Measurements from ENCODE around the gene EXOC3L4. TPM values are rescaled to one million over a fixed set of nuclear protein-coding genes. Genes with fewer than 3 reads are reported as not detected.

Gene EXOC3L4
- total and polyA plus RNA-seq, 4 donors = 0.45 to 0.52 (median 0.50) TPM; not detected in 1

DNA sequence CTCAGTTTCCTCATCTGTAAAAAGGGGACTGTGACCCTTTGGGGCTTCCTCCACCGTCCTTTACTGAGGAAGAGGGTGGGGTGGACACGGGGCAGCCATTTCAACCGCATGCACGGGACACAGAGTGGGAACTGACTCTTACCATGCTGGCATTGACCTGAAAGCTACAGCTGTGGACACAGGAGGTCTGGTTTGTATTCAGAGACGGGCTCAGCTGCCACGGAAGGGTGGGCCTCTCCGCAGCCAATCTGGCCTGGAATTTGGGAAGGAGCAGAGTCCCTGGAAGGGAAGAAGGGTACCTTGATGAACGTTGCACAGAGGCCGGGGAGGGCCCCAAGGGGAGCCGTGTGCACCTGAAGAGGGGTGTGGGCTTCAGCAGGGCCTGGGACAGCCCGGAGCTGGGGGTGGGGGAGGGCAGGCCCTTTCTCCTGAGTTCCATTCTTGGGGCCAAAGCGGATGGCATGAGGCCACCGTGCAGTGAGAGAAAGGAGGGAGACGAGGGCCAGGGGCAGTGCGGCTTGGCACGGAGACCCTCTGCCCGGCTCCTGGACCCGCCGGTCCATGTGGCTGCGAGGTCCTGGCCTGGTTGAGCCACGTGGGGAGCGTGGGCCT, 43.3 kb downstream of the EXOC3L4 start:
- WGBS (ENCODE audit: insufficient coverage) = 70% methylated on average over 22 of the region's 22 CpGs
- H3K4me1 ChIP-seq (ENCODE audit: control insufficient read depth, insufficient read depth, low read length) = peaks cover 19% of the 10 kb centered on the region
- H3K4me3 ChIP-seq (ENCODE audit: low read depth, low read length) = no peak overlapping the region
- no peaks in the 10 kb centered on the region for H3K9me3 ChIP-seq (ENCODE audit: control insufficient read depth, insufficient read depth, low read length)
- H3K27me3 ChIP-seq (ENCODE audit: control insufficient read depth, insufficient read depth, low read length) = peaks cover 32% of the 10 kb centered on the region
- H3K27ac ChIP-seq (ENCODE audit: low read depth, low read length) = no peak overlapping the region
- peaks cover 30% of the 10 kb centered on the region for H3K36me3 ChIP-seq (ENCODE audit: control insufficient read depth, insufficient read depth, low read length)
- no peak for DNase-seq (ENCODE audit: low read depth in 4 of 6, low spot score in 6 of 6)

DNA sequence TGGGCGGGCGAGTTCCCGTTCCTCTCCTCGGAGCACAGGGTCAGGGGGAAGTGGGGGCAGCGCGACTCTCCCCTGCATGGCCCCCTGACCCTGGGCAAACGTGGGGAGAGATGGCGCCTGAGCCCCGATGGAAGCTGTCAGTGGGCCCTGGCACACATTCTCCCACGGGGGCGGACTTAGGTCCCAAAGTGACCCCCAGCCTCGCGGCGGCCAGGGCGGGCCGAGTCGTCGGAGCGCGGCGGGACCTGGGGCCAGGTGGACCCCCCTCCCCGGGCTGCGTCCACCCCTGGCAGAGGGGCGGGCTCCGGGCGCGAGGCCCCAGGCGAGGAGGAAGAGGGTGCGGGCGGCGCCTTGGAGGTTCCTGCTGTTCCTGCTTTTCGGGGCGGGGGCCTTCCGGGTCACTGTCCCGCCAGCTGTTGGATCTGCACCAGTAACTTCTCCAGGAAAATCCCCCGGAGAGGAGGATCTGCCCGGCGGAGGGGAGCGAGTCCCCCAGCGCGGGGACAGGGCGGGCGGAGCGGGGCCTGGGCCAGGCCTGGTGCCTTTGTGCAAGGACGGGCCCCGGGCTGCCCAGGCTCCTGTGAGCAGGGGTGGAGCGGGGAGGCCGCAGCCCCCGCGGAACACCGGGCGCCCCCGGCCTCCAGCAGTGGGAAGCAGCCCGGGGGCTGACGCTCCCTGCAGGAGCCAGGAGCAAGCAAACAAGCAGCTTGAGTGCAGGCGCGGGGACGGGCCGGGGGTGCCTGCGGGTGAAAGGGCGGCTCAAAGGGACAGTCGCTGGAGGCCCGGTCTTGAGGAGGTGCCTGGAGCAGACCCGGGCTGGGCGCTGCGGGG, 44.0 kb downstream of the EXOC3L4 start:
- 23% methylated on average over 66 of the region's 66 CpGs for WGBS (ENCODE audit: insufficient coverage)
- H3K27ac ChIP-seq (ENCODE audit: low read depth, low read length) = no peak overlapping the region
- DNase-seq (ENCODE audit: low read depth in 4 of 6, low spot score in 6 of 6) = no peak
- H3K36me3 ChIP-seq (ENCODE audit: control insufficient read depth, insufficient read depth, low read length) = peaks cover 25% of the 10 kb centered on the region
- peaks cover 19% of the 10 kb centered on the region for H3K4me1 ChIP-seq (ENCODE audit: control insufficient read depth, insufficient read depth, low read length)
- peaks cover 35% of the 10 kb centered on the region for H3K27me3 ChIP-seq (ENCODE audit: control insufficient read depth, insufficient read depth, low read length)
- H3K4me3 ChIP-seq (ENCODE audit: low read depth, low read length) = no peak overlapping the region
- H3K9me3 ChIP-seq (ENCODE audit: control insufficient read depth, insufficient read depth, low read length) = no peaks in the 10 kb centered on the region

DNA sequence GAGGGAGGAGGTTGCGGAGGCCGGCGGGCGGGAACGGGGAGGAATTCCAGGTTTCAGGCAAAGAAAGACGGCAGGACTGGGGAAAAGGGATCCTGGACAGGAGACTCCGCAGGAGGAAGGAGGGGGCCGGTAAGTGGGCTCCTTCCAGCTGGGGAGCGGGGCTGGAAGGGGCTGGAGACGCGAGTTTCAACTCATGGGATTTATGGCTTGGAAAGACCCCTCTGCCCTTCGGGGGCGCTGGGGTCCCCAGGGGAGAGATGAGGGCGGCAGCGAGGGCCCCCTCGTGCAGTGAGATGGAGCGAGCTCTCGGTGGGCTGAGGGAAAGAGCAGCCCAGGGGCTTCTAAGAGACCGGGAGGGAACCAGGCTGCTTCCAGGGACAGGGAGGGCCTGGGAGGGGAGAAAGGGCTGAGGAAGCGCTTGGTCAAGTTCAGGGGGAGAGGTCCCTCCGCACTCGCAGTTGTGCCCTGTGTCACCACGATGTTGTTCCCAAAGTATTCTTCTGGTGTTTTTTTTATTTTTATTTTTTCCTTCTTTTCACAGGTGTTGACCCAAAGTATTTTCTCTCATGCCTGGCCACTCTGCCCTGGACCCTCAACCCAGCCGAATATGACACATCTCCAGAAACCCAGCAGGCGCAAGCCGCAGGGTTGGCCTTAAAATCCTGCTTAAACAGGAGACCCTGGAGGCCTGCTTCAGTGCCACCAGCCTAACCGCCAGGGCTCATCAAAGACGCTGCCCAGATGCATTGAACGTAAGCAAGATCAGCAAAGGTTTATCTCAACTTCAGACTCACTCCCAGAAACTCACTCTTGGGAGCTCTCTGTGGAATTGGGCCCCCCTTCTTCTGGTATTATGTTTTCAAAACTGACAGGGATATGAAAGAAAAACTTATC, 44.9 kb downstream of the EXOC3L4 start:
- DNase-seq (ENCODE audit: low read depth in 4 of 6, low spot score in 6 of 6) = no peak
- 32% methylated on average over 21 of the region's 29 CpGs for WGBS (ENCODE audit: insufficient coverage)
- H3K36me3 ChIP-seq (ENCODE audit: control insufficient read depth, insufficient read depth, low read length) = peaks cover 16% of the 10 kb centered on the region
- H3K27me3 ChIP-seq (ENCODE audit: control insufficient read depth, insufficient read depth, low read length) = peaks cover 35% of the 10 kb centered on the region
- H3K27ac ChIP-seq (ENCODE audit: low read depth, low read length) = no peak overlapping the region
- H3K4me3 ChIP-seq (ENCODE audit: low read depth, low read length) = no peak overlapping the region
- no peaks in the 10 kb centered on the region for H3K9me3 ChIP-seq (ENCODE audit: control insufficient read depth, insufficient read depth, low read length)
- peaks cover 19% of the 10 kb centered on the region for H3K4me1 ChIP-seq (ENCODE audit: control insufficient read depth, insufficient read depth, low read length)

DNA sequence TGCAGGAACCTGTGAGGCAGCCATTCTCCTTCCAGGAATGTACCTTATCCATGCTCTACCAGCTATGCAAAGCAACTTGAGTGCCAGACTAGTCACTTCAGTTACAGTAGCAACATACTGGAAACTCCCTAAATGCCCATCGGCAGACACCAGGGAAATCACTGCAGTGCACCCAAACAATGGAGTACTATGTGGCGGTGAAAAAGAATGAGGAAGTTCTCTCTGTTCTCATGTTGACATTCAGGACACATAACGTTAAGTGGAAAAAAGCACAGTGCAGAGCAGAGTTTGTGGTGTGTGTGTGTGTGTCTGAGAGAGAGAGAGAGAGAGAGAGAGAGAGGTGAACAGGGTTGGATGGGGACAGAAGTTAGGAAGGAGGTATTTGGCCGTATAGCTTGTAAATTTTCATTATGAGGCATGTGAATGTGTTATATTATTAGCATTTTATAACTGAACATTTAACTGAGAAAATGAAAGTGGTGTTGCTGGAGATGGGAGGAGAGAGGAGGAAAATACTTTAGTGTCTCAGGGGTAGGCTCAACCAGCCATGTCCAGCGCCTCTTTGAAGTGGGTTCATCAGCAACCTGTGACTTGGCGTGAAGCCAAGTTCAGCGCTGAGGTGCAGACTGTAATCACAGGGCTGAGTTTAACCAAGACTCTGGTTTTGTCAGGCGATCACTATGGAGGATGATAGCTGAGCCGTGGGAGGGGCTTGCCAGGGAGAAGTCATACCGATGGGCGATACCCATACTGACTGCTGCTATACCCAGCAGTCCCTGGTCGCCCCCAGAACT, 46.0 kb downstream of the EXOC3L4 start:
- H3K27me3 ChIP-seq (ENCODE audit: control insufficient read depth, insufficient read depth, low read length) = peaks cover 35% of the 10 kb centered on the region
- peaks cover 6% of the 10 kb centered on the region for H3K36me3 ChIP-seq (ENCODE audit: control insufficient read depth, insufficient read depth, low read length)
- peaks cover 19% of the 10 kb centered on the region for H3K4me1 ChIP-seq (ENCODE audit: control insufficient read depth, insufficient read depth, low read length)
- no peak for DNase-seq (ENCODE audit: low read depth in 4 of 6, low spot score in 6 of 6)
- H3K27ac ChIP-seq (ENCODE audit: low read depth, low read length) = no peak overlapping the region
- no peak overlapping the region for H3K4me3 ChIP-seq (ENCODE audit: low read depth, low read length)
- WGBS (ENCODE audit: insufficient coverage) = 56% methylated on average over 11 of the region's 12 CpGs
- H3K9me3 ChIP-seq (ENCODE audit: control insufficient read depth, insufficient read depth, low read length) = no peaks in the 10 kb centered on the region

DNA sequence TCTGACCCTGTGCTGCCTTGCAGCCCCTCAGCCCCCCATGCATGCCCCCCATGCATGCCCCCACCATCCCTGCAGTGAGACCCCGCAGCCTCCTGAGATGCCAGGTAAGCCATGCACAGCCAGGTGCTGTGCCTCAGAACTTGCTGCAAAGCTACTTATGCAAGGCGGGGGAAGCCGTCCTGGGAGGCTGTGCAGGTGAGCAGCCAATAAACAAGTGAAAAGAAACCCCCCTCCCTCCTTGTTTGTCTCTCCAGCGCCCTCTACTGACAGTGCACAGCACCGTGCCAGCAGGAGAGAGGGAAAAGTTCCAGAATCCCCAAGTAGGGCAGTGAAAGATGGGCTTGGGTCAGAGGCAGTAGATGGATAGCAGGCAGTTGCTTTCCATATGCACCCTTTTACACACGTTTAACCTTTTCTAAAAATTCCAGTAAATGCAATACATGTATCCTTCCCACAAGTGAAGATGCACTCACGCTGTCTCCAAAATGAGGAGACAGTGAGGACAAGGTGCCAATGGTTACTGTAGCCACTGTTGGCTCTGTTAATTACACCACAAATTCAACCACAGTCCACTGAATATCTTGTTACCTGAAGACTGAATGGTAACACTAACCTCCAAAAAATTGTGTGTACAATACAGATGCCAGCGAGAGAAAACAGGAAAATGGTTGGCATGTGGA, 46.7 kb downstream of the EXOC3L4 start:
- H3K27ac ChIP-seq (ENCODE audit: low read depth, low read length) = no peak overlapping the region
- H3K36me3 ChIP-seq (ENCODE audit: control insufficient read depth, insufficient read depth, low read length) = no peaks in the 10 kb centered on the region
- no peaks in the 10 kb centered on the region for H3K9me3 ChIP-seq (ENCODE audit: control insufficient read depth, insufficient read depth, low read length)
- peaks cover 35% of the 10 kb centered on the region for H3K27me3 ChIP-seq (ENCODE audit: control insufficient read depth, insufficient read depth, low read length)
- no peak overlapping the region for H3K4me3 ChIP-seq (ENCODE audit: low read depth, low read length)
- WGBS (ENCODE audit: insufficient coverage) = 61% methylated on average over 3 of the region's 8 CpGs
- peaks cover 19% of the 10 kb centered on the region for H3K4me1 ChIP-seq (ENCODE audit: control insufficient read depth, insufficient read depth, low read length)
- no peak for DNase-seq (ENCODE audit: low read depth in 4 of 6, low spot score in 6 of 6)

DNA sequence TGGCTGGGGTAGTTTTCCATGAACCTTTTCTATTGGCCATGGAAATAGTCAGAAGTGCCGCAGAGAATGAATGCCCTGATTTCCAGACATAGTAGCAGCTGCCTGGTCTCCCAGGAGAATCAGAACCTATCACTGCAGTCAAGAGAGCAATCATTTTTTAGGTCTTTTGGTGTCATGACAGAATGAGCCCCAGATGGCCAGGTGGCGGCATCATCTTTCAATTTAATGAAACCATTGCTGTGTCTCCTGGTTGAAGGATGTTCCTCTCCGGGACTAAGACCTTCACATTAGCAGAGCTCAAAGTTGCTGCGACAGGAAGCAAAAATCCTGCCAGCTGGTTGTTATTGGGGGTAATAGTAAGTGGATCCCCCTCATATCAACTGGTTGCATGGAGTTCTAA, 47.5 kb downstream of the EXOC3L4 start:
- Histone ChIP-seq H3K36me3 (ENCODE audit: control insufficient read depth, insufficient read depth, low read length) (no peaks in the 10 kb centered on the region), H3K4me1 (ENCODE audit: control insufficient read depth, insufficient read depth, low read length) (peaks cover 19% of the 10 kb centered on the region), H3K27me3 (ENCODE audit: control insufficient read depth, insufficient read depth, low read length) (peaks cover 35% of the 10 kb centered on the region), H3K4me3 (ENCODE audit: low read depth, low read length) (no peak overlapping the region), H3K27ac (ENCODE audit: low read depth, low read length) (no peak overlapping the region), H3K9me3 (ENCODE audit: control insufficient read depth, insufficient read depth, low read length) (no peaks in the 10 kb centered on the region)
- WGBS (ENCODE audit: insufficient coverage) = 40% methylated on average over 1 of the region's 4 CpGs
- DNase-seq (ENCODE audit: low read depth in 4 of 6, low spot score in 6 of 6) = peak in 1 of 6 donors; percentile 82

DNA sequence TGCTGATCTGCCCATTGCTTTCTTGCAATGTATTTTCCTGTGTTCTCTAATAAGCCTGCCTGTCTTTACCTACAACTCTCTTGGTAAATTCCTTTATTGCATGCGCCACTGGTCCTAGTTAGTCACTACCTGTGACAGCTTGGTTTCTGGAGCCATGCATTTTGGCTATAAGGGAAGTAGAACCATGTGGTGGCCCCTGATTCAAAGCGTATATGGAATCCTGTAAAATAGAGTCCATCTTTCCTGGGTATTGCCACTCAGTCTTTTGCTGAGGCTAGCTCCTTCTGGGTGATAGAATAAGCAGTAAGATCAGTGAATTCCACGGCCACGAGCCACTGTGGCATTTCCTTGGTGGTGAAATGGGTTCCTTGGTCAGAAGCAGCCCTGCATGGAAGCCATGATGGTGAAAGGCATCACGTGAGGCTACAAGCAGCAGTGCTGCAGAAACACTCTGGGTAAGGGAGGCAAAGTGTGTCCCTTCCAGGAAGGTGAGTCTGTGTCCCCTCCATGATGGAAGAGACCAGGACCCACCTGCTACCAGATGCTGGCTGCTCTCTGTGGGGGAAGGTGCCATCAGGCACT, 48.3 kb downstream of the EXOC3L4 start:
- Histone ChIP-seq H3K36me3 (ENCODE audit: control insufficient read depth, insufficient read depth, low read length) (no peaks in the 10 kb centered on the region), H3K27me3 (ENCODE audit: control insufficient read depth, insufficient read depth, low read length) (peaks cover 35% of the 10 kb centered on the region)

DNA sequence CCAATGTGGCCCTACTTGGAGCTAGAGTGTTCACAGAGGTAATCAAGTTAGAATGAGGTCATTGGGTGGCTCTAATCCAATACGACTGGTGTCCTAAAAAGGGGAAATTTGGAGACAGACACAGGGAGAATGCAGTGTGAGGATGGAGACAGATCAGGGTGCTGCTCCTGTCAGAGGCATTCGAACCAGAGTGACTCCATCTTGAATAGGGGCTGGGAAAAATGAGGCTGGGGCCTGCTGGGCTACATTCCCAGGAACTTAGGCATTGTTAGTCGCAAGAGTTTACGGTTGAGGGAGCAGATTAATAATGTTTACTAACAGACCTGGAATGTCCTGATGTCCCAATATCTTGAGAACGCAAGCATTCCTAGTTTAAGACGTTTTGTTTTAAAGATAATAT, 49.0 kb downstream of the EXOC3L4 start:
- H3K4me1 ChIP-seq (ENCODE audit: control insufficient read depth, insufficient read depth, low read length) = peaks cover 12% of the 10 kb centered on the region
- no peaks in the 10 kb centered on the region for H3K9me3 ChIP-seq (ENCODE audit: control insufficient read depth, insufficient read depth, low read length)
- no peak overlapping the region for H3K4me3 ChIP-seq (ENCODE audit: low read depth, low read length)
- WGBS (ENCODE audit: insufficient coverage) = 56% methylated on average over 2 of the region's 6 CpGs
- H3K36me3 ChIP-seq (ENCODE audit: control insufficient read depth, insufficient read depth, low read length) = no peaks in the 10 kb centered on the region
- no peak overlapping the region for H3K27ac ChIP-seq (ENCODE audit: low read depth, low read length)
- H3K27me3 ChIP-seq (ENCODE audit: control insufficient read depth, insufficient read depth, low read length) = peaks cover 32% of the 10 kb centered on the region
- no peak for DNase-seq (ENCODE audit: low read depth in 4 of 6, low spot score in 6 of 6)

More for the DNA sequence above, 48.3 kb downstream of the EXOC3L4 start:
- no peak overlapping the region for H3K4me3 ChIP-seq (ENCODE audit: low read depth, low read length)
- 89% methylated on average over 5 of the region's 5 CpGs for WGBS (ENCODE audit: insufficient coverage)
- H3K9me3 ChIP-seq (ENCODE audit: control insufficient read depth, insufficient read depth, low read length) = no peaks in the 10 kb centered on the region
- peaks cover 18% of the 10 kb centered on the region for H3K4me1 ChIP-seq (ENCODE audit: control insufficient read depth, insufficient read depth, low read length)
- H3K27ac ChIP-seq (ENCODE audit: low read depth, low read length) = no peak overlapping the region
- DNase-seq (ENCODE audit: low read depth in 4 of 6, low spot score in 6 of 6) = no peak
